ENCODE data around the gene LAT. TPM values are rescaled to one million over a fixed set of nuclear protein-coding genes. Genes with fewer than 3 reads are reported as not detected.
A peak's percentile ranks its signal among the peaks of the same experiment; 100 is the strongest.

Gene LAT
- total and polyA plus RNA-seq, 2 of the 13 experiments (the other 11 are each of a cell fraction or from before 2014, with no cell fraction given) = 2.0 to 3.0 TPM

GRCh38 chr16:29009838-29010166, 24.9 kb downstream of the LAT start:
- WGBS (ENCODE audit: low lambda C conversion rate) = 52% methylated on average over 2 of the region's 2 CpGs
- POLR2A ChIA-PET = no interaction called here
- Histone ChIP-seq H3K27ac (ENCODE audit: extremely low read length, insufficient read depth, low read length) (no peak overlapping the region), H3K4me3 (replicated peaks in 1 of 3; ENCODE audit: insufficient read depth in 1 of 3, low read depth in 2 of 3, low read length in 3 of 3) (no peak overlapping the region), H4K20me1 (ENCODE audit: insufficient read depth, low read length) (no peaks in the 10 kb centered on the region), H3K4me2 (ENCODE audit: low read depth, low read length) (no peak overlapping the region), H3K36me3 (replicated peaks in 1 of 2; ENCODE audit: control insufficient read depth in 1 of 2, insufficient read depth in 2 of 2, low read length in 2 of 2) (no peaks in the 10 kb centered on the region), H3K9ac (ENCODE audit: insufficient read depth, low read depth, low read length) (no peak overlapping the region), H3K4me1 (ENCODE audit: insufficient read depth, low read length) (0 out of 2 replicates have a peak, but pooled peaks cover 10% of the 10 kb centered on the region), H2AFZ (ENCODE audit: low read length) (no peak overlapping the region), H3K79me2 (ENCODE audit: insufficient read depth, low read length) (no peaks in the 10 kb centered on the region), H3K27me3 (ENCODE audit: control insufficient read depth in 1 of 2, insufficient read depth in 2 of 2, low read length in 2 of 2) (peaks cover 0 to 1% of the 10 kb centered on the region in 2 experiments; a peak in 3 of 5 replicates), H3K9me3 (ENCODE audit: low read length) (no peaks in the 10 kb centered on the region)
- FAIRE-seq (no peak), ATAC-seq (no peak), DNase-seq (ENCODE audit: low spot score) (no peak)
- intact Hi-C loops (cut with micrococcal nuclease; ENCODE audit: unreplicated experiment) (no loop called here), in situ Hi-C loops (cut with HindIII; ENCODE audit: extremely low pct_ligation_motif_present, low pct_unique_long_range_greater_than_20kb) (no loop called here)
- no peak for TF ChIP-seq HNRNPUL1 (IDR thresholded peaks at IDR 0.05; ENCODE audit: low read depth, low read length)
- no peak for TF ChIP-seq ZBTB3 (CRISPR knock-in tag; IDR thresholded peaks at IDR 0.05; ENCODE audit: borderline replicate concordance, low read depth)
- no peak for TF ChIP-seq THAP7 (CRISPR knock-in tag; IDR thresholded peaks at IDR 0.05)
- no peak for TF ChIP-seq ZNF746 (CRISPR knock-in tag; IDR thresholded peaks at IDR 0.05)
- BruUV-seq (replicated peaks) = no TSS peak
- CTCF ChIA-PET (ENCODE audit: low intra/inter-chr PET ratio, low total read pairs) = no interaction called here

- BruUV-seq (replicated peaks) = no TSS peak
- no peaks in the 10 kb centered on the region for H4K20me1 ChIP-seq (ENCODE audit: insufficient read depth, low read length)
- no peak overlapping the region for H3K4me3 ChIP-seq (replicated peaks in 1 of 3; ENCODE audit: insufficient read depth in 1 of 3, low read depth in 2 of 3, low read length in 3 of 3)
- H3K9me3 ChIP-seq (ENCODE audit: low read length) = no peaks in the 10 kb centered on the region
- H2AFZ ChIP-seq (ENCODE audit: low read length) = no peak overlapping the region
- H3K79me2 ChIP-seq (ENCODE audit: insufficient read depth, low read length) = no peaks in the 10 kb centered on the region
- ChIA-PET POLR2A (no interaction called here), CTCF (ENCODE audit: low intra/inter-chr PET ratio, low total read pairs) (no interaction called here)
- no peak for DNase-seq (ENCODE audit: low spot score)
- no peak overlapping the region for H3K27ac ChIP-seq (ENCODE audit: extremely low read length, insufficient read depth, low read length)
- no peaks in the 10 kb centered on the region for H3K36me3 ChIP-seq (replicated peaks in 1 of 2; ENCODE audit: control insufficient read depth in 1 of 2, insufficient read depth in 2 of 2, low read length in 2 of 2)
- intact Hi-C loops (cut with micrococcal nuclease; ENCODE audit: unreplicated experiment) = no loop called here
- H3K4me1 ChIP-seq (ENCODE audit: insufficient read depth, low read length) = 0 out of 2 replicates have a peak, but pooled peaks cover 10% of the 10 kb centered on the region
- 16% methylated on average over 7 of the region's 8 CpGs for WGBS (ENCODE audit: low lambda C conversion rate)
- FAIRE-seq = no peak
- in situ Hi-C loops (cut with HindIII; ENCODE audit: extremely low pct_ligation_motif_present, low pct_unique_long_range_greater_than_20kb) = no loop called here
- H3K9ac ChIP-seq (ENCODE audit: insufficient read depth, low read depth, low read length) = no peak overlapping the region
- H3K4me2 ChIP-seq (ENCODE audit: low read depth, low read length) = no peak overlapping the region
- peak; percentile 69 for ATAC-seq
- H3K27me3 ChIP-seq (ENCODE audit: control insufficient read depth in 1 of 2, insufficient read depth in 2 of 2, low read length in 2 of 2) = peaks cover 0 to 1% of the 10 kb centered on the region in 2 experiments; a peak in 3 of 5 replicates
- TF ChIP-seq ZNF883 (CRISPR knock-in tag; IDR thresholded peaks at IDR 0.05; ENCODE audit: not compliant biosample characterization) = peak; percentile 35
- TF ChIP-seq ADNP (CRISPR knock-in tag; IDR thresholded peaks at IDR 0.05) = no peak
- no peak for TF ChIP-seq GMEB2 (CRISPR knock-in tag; IDR thresholded peaks at IDR 0.05; ENCODE audit: low read depth)
- TF ChIP-seq ZFY (CRISPR knock-in tag; IDR thresholded peaks at IDR 0.05) = no peak
- TF ChIP-seq ZNF510 (CRISPR knock-in tag; IDR thresholded peaks at IDR 0.05; ENCODE audit: low read depth) = no peak
- TF ChIP-seq GABPA (IDR thresholded peaks at IDR 0.05; ENCODE audit: low read depth, low read length) = no peak
- TF ChIP-seq GABPA (CRISPR knock-in tag; IDR thresholded peaks at IDR 0.05; ENCODE audit: low read depth) = no peak
- TF ChIP-seq ZHX1 (CRISPR knock-in tag; IDR thresholded peaks at IDR 0.05; ENCODE audit: low read depth) = no peak
- no peak for TF ChIP-seq ZNF350 (CRISPR knock-in tag; IDR thresholded peaks at IDR 0.05; ENCODE audit: borderline replicate concordance, low read depth)
- no peak for TF ChIP-seq IKZF1 (IDR thresholded peaks at IDR 0.05)
- no peak for TF ChIP-seq ZNF652 (CRISPR knock-in tag; IDR thresholded peaks at IDR 0.05; ENCODE audit: borderline replicate concordance, low read depth)
These were observed 26.3 kb downstream of the LAT start for GRCh38 chr16:29011112-29011511.

All from HepG2 (cell line).